Myocyte (in vitro differentiated cells): ENCODE measurements around the gene SERPIND1. TPM values are rescaled to one million over a fixed set of nuclear protein-coding genes. Genes with fewer than 3 reads are reported as not detected.

Source experiments
- total RNA-seq: library from RNA; depleted of rRNA; stranded (reverse); fragments of >200 nt; gene quantifications from 2 replicates; pipeline ENCODE4 v1.2.3, GENCODE V29; 2014

SERPIND1 gene
- total RNA-seq, 1 donor from 2014 or later = not detected

Other genes starting within 250 kb of the SERPIND1 start
- 41.7 and 48.4 TPM in 2 replicates for gene PI4KA, start 84.7 kb downstream of the SERPIND1 start, total RNA-seq
- gene SNAP29, start 84.9 kb downstream of the SERPIND1 start, total RNA-seq = 15.1 and 19.1 TPM in 2 replicates
- 48.5 and 52.6 TPM in 2 replicates for gene CRKL, start 143.3 kb downstream of the SERPIND1 start, total RNA-seq
- gene AIFM3, start 193.1 kb downstream of the SERPIND1 start, total RNA-seq = 0.13 TPM in 1 of 2 replicates, not detected in the other
- 51.8 and 54.3 TPM in 2 replicates for gene LZTR1, start 208.2 kb downstream of the SERPIND1 start, total RNA-seq
- gene THAP7, start 228.0 kb downstream of the SERPIND1 start, total RNA-seq = 56.5 and 60.0 TPM in 2 replicates
- gene P2RX6, start 241.1 kb downstream of the SERPIND1 start, total RNA-seq = 72.8 and 103 TPM in 2 replicates